BJ (cell line): ENCODE data around the gene SEPTIN2. TPM values are rescaled to one million over a fixed set of nuclear protein-coding genes. Genes with fewer than 3 reads are reported as not detected.

Experiments used
- CTCF ChIA-PET: fragments of 350-600 bp; formaldehyde crosslinking; extraction: SDS; loops from one replicate; lab custom pipeline; 2021; ENCODE audit warnings: antibody characterized with exemption, inconsistent platforms; lab: Yijun Ruan, JAX
- POLR2A ChIA-PET: fragments of 300-600 bp; sonication (Branson Sonifier 250); formaldehyde crosslinking; extraction: SDS; loops from one replicate; lab custom pipeline; 2021; ENCODE audit warnings: antibody characterized with exemption; lab: Charles Lee
- DNase-seq: peaks from one replicate; pipeline ENCODE4 v3.0.0-alpha.2; 2011; ENCODE audit warnings: low read depth
- H3K27me3 ChIP-seq: 2 replicates; pipeline ENCODE4 v1.6.0; 2011; ENCODE audit warnings: low read length; ENCODE audit not compliant: control insufficient read depth, insufficient read depth
- H3K36me3 ChIP-seq: 2 replicates; pipeline ENCODE4 v1.5.1; 2011; ENCODE audit warnings: low read length; ENCODE audit not compliant: control insufficient read depth, insufficient read depth
- H3K4me3 ChIP-seq: 2 replicates; pipeline ENCODE4 v1.5.1; 2011; ENCODE audit warnings: low read depth, mild to moderate bottlenecking, control low read depth, low read length
- CTCF ChIP-seq: IDR thresholded peaks from 2 replicates; pipeline ENCODE4 v1.5.1; 2011; ENCODE audit warnings: low read depth, mild to moderate bottlenecking, control low read depth, inconsistent platforms, low read length, moderate library complexity; ENCODE audit not compliant: insufficient read depth
- polyA plus RNA-seq: library from polyadenylated mRNA; depleted of rRNA; stranded (reverse); fragments of >200 nt; gene quantifications from 2 replicates; pipeline ENCODE4 v1.2.3, GENCODE V29; 2011

The SEPTIN2 gene
- polyA plus RNA-seq, 1 experiment = 336 TPM

- ChIA-PET POLR2A (no interaction called here), CTCF (interaction anchor here (1.3 kb wide), 1 partner anchor 489 kb away, joined by 4 read pairs; no protein-coding TSS in a partner anchor)
- H3K4me3 ChIP-seq = no peak overlapping the region
- peaks cover 19% of the 10 kb centered on the region for H3K36me3 ChIP-seq
- no peak for TF ChIP-seq CTCF
- DNase-seq = no peak
- no peaks in the 10 kb centered on the region for H3K27me3 ChIP-seq
Measured at GRCh38 chr2:241339839-241340630, 24.3 kb downstream of the SEPTIN2 start.

- TF ChIP-seq CTCF = no peak
- DNase-seq = no peak
- peaks cover 21% of the 10 kb centered on the region for H3K36me3 ChIP-seq
- no peak overlapping the region for H3K4me3 ChIP-seq
- CTCF ChIA-PET = interaction anchor here (1.3 kb wide), 1 partner anchor 489 kb away, joined by 4 read pairs; no protein-coding TSS in a partner anchor
- H3K27me3 ChIP-seq = no peaks in the 10 kb centered on the region
- POLR2A ChIA-PET = no interaction called here
Measured at GRCh38 chr2:241340631-241341163, 25.0 kb downstream of the SEPTIN2 start.

- CTCF ChIA-PET = no interaction called here
- DNase-seq = no peak
Measured at GRCh38 chr2:241344925-241345651, 29.4 kb downstream of the SEPTIN2 start.

GRCh38 chr2:241349941-241350340 lies 34.2 kb downstream of the SEPTIN2 start:
- POLR2A ChIA-PET = no interaction called here
- H3K36me3 ChIP-seq = peaks cover 35% of the 10 kb centered on the region
- DNase-seq = no peak
- H3K4me3 ChIP-seq = no peak overlapping the region
- no peak for TF ChIP-seq CTCF
- H3K27me3 ChIP-seq = no peaks in the 10 kb centered on the region
- CTCF ChIA-PET = no interaction called here

More at GRCh38 chr2:241344925-241345651, 29.4 kb downstream of the SEPTIN2 start:
- TF ChIP-seq CTCF = no peak
- H3K36me3 ChIP-seq = peaks cover 32% of the 10 kb centered on the region
- H3K27me3 ChIP-seq = no peaks in the 10 kb centered on the region
- no peak overlapping the region for H3K4me3 ChIP-seq
- POLR2A ChIA-PET = interaction anchor here (0.6 kb wide), 1 partner anchor 12 kb away, joined by 3 read pairs; no protein-coding TSS in a partner anchor

- no peak for TF ChIP-seq CTCF
- ChIA-PET CTCF (interaction anchor here (1.3 kb wide), 1 partner anchor 14 kb away, joined by 4 read pairs; no protein-coding TSS in a partner anchor), POLR2A (no interaction called here)
- no peaks in the 10 kb centered on the region for H3K27me3 ChIP-seq
- peaks cover 33% of the 10 kb centered on the region for H3K36me3 ChIP-seq
- no peak for DNase-seq
- no peak overlapping the region for H3K4me3 ChIP-seq
Measured at GRCh38 chr2:241350530-241350877, 34.8 kb downstream of the SEPTIN2 start.
